Epidermal melanocyte (primary cell): ENCODE results near the gene ANKS1A.
"Not testable (repeated sequence)": the region's sequence is repeated elsewhere in the genome, so short reads cannot be mapped to it uniquely, and the experiment has no call there.

Experiments
- DNase-seq: peaks from one replicate; pipeline ENCODE4 v3.0.0; 2011; ENCODE audit warnings: low spot score; ENCODE audit not compliant: insufficient read length

ANKS1A gene

GRCh38 chr6:34992376-34992775, 103.3 kb downstream of the ANKS1A start:
- DNase-seq = no peak

- no peak for DNase-seq
These were observed 104.2 kb downstream of the ANKS1A start for GRCh38 chr6:34993213-34993612.

- DNase-seq = no peak
These were observed 105.6 kb downstream of the ANKS1A start for GRCh38 chr6:34994693-34995092.

- DNase-seq = not testable (repeated sequence)
These were observed 109.4 kb downstream of the ANKS1A start for GRCh38 chr6:34998417-34998816.

- DNase-seq = not testable (repeated sequence)
These were observed 110.1 kb downstream of the ANKS1A start for GRCh38 chr6:34999153-34999552.

- not testable (repeated sequence) for DNase-seq
These were observed 110.9 kb downstream of the ANKS1A start for GRCh38 chr6:34999962-35000361.

- not testable (repeated sequence) for DNase-seq
These were observed 112.3 kb downstream of the ANKS1A start for GRCh38 chr6:35001349-35001748.

- not testable (repeated sequence) for DNase-seq
These were observed 115.0 kb downstream of the ANKS1A start for GRCh38 chr6:35003886-35004530.

- DNase-seq = no peak
These were observed 118.0 kb downstream of the ANKS1A start for GRCh38 chr6:35007016-35007415.

GRCh38 chr6:35008858-35009257, 119.8 kb downstream of the ANKS1A start:
- DNase-seq = no peak

GRCh38 chr6:35011096-35012041, 122.3 kb downstream of the ANKS1A start:
- DNase-seq = no peak

GRCh38 chr6:35013701-35014100, 124.6 kb downstream of the ANKS1A start:
- DNase-seq = no peak

- peak; percentile 48 for DNase-seq
These were observed 125.3 kb downstream of the ANKS1A start for GRCh38 chr6:35014341-35014740.

- DNase-seq = no peak
These were observed 125.7 kb downstream of the ANKS1A start for GRCh38 chr6:35014786-35015185.

GRCh38 chr6:35015476-35015875, 126.4 kb downstream of the ANKS1A start:
- DNase-seq = no peak

- DNase-seq = no peak
These were observed 126.9 kb downstream of the ANKS1A start for GRCh38 chr6:35015996-35016395.

- DNase-seq = no peak
These were observed 127.7 kb downstream of the ANKS1A start for GRCh38 chr6:35016502-35017321.

GRCh38 chr6:35017411-35018181, 128.5 kb downstream of the ANKS1A start:
- DNase-seq = no peak

GRCh38 chr6:35018182-35018519, 129.1 kb downstream of the ANKS1A start:
- no peak for DNase-seq

GRCh38 chr6:35018746-35019145, 129.7 kb downstream of the ANKS1A start:
- DNase-seq = no peak

GRCh38 chr6:35019171-35019570, 130.1 kb downstream of the ANKS1A start:
- DNase-seq = no peak
